ENCODE measurements around the gene CADM2.
"Not testable (repeated sequence)": the region's sequence is repeated elsewhere in the genome, so short reads cannot be mapped to it uniquely, and the experiment has no call there.

CADM2 gene

GRCh38 chr3:85481411-85482212 is 522.8 kb downstream of the CADM2 start:
- no peak for DNase-seq (ENCODE audit: low spot score)

- DNase-seq (ENCODE audit: low spot score) = no peak
These were observed 523.4 kb downstream of the CADM2 start for GRCh38 chr3:85482213-85482490.

- DNase-seq (ENCODE audit: low spot score) = no peak
These were observed 525.2 kb downstream of the CADM2 start for GRCh38 chr3:85483986-85484385.

DNA sequence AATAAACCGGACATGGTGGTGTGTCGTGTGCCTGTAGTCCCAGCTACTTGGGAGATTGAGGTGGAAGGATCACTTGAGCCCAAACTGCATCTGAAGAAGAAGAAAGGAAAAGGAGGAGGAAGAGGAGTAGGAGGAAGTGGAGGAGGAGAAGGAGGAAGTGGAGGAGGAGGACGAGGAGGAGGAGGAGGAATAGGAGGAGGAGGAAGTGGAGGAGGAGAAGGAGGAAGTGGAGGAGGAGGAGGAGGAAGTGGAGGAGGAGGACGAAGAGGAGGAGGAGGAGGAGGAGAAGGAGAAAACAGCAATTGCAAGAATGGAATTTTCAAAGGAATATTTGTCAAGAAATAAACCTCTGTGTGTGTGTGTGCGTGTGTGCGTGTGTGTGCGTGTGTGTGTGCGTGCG is 528.6 kb downstream of the CADM2 start:
- DNase-seq (ENCODE audit: low spot score) = no peak

DNA sequence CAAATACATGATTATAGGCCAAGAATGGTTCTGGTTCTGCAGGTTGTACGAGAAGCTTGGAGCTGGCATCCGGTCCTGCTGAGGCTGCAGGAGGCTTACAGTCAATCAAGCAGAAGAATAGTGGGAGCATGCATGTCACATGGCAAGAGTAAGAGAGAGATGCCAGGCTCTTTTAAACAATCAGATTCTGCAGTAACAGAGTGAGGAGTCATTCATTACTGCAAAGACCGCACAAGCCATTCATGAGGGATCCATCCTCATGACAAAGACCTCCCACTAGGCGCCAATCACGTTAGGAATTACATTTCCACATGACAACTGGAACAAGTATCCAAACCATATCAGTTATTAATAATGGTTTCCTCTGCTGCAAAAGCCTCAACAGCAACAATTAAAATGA is 536.8 kb downstream of the CADM2 start:
- no peak for DNase-seq (ENCODE audit: low spot score)

GRCh38 chr3:85498177-85498576 is 539.4 kb downstream of the CADM2 start:
- no peak for DNase-seq (ENCODE audit: low spot score)

GRCh38 chr3:85502148-85502875 is 543.5 kb downstream of the CADM2 start:
- no peak for DNase-seq (ENCODE audit: low spot score)

- DNase-seq (ENCODE audit: low spot score) = not testable (repeated sequence)
These were observed 545.5 kb downstream of the CADM2 start for GRCh38 chr3:85504129-85504784.

GRCh38 chr3:85504785-85505511 is 546.2 kb downstream of the CADM2 start:
- DNase-seq (ENCODE audit: low spot score) = not testable (repeated sequence)

DNA sequence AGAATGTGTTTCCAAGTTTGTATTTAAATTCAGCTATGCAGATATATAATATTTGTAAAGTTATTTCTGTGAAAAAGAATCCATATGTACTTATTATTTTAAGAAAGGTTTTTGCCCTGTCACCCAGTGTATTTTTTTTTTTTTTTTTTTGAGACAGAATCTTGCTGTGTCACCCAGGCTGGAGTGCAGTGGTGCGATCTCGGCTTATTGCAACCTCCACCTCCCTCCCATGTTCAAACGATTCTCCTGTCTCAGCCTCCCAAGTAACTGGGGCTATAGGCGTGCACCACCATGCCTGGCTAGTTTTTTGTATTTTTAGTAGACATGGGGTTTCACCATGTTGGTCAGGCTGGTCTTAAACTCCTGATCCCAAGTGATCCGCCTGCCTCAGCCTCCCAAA is 548.3 kb downstream of the CADM2 start:
- DNase-seq (ENCODE audit: low spot score) = not testable (repeated sequence)

DNA sequence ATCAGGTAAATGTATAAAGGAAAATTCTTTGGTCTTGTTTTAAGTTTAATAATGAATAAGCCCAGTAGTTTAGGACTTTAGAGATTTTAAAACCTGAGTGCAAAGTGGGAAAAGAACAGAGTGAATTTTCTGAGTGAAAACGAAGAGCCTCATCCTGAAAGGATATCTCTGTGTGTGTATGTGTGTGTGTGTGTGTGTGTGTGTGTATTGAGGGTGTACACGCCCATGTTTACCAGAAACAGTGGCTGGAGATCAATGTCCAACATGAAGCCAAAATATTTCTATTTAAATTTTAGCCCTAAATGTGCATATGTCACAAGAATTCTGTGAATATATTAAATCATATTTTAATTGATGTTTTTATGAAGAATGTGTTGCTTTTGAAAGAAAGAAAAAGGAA is 549.9 kb downstream of the CADM2 start:
- DNase-seq (ENCODE audit: low spot score) = no peak

DNA sequence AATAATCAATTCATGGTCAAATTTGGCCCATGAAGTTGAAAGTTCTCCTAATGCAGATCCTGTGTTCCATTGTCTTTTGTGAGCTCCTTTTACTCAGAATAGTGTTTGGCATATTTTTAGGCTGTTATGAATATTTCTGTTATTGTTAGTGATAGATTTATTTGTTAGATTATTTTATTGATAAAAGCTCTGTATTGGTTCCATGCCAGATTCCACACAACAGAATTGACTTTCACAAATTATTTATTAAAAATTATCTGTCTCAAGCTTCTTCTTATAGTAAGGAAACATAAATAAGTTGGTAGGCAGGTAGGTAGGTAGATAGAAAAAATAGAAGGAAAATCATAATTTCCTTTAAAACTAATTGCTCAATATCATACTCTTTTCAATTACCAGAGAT is 557.4 kb downstream of the CADM2 start:
- no peak for DNase-seq (ENCODE audit: low spot score)

- DNase-seq (ENCODE audit: low spot score) = no peak
These were observed 565.3 kb downstream of the CADM2 start for GRCh38 chr3:85524104-85524503.

DNA sequence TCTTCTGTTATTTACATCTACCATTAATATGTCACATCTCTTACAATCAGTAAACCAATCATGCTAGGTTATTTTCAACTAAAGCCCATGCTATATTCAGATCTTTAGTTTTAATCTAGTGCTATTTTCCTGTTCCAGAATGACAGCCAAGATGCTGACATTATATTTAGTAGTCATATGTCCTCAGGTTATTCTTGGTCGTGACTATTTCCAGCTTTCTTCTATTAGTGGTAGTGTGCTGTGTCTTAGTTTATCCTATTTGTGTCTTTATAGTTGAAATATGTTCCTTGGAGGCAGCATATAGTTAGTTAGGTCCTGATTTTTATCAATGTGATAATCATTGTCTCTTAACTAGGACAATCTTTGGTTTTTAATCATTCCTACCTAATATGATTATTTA is 566.5 kb downstream of the CADM2 start:
- DNase-seq (ENCODE audit: low spot score) = no peak

DNA sequence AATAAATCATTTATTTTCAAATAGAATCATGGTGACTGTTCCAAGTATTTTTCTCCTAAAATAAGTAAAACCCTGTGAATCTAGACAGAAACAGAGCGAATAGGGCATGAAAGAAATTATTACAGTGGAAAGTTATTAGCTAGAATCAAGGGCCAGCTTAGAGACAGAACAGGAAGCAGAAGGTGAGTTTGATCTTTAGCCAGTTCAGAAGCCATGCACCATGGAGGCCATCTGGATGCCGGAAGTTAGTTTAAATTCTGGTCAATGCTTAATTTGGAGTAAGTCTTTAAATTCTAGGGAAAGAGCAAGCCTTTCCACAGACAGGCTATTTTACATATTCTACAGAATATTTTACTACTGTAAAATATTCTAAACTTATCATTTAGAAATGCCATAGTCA is 574.8 kb downstream of the CADM2 start:
- no peak for DNase-seq (ENCODE audit: low spot score)

GRCh38 chr3:85535517-85535916 is 576.7 kb downstream of the CADM2 start:
- DNase-seq (ENCODE audit: low spot score) = no peak

DNA sequence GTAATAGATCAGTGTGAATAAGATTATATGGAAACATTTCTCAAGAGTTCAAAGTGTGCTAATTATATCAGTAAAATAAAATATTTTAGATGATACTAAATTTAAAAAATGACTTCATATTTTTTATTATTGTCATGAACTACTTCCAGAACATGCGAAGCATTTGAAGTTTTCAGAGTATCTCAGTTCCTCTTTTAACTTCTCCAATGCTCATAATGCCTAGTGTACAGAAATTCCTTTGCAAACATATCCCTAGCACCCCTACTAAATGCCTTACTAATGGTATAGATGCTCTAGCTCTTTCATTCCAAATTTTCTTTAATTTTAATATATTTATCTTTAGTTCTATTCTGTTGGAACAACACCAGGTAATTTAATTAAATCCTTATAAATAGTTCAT is 580.4 kb downstream of the CADM2 start:
- no peak for DNase-seq (ENCODE audit: low spot score)

GRCh38 chr3:85554153-85554552 is 595.4 kb downstream of the CADM2 start:
- no peak for DNase-seq (ENCODE audit: low spot score)

DNA sequence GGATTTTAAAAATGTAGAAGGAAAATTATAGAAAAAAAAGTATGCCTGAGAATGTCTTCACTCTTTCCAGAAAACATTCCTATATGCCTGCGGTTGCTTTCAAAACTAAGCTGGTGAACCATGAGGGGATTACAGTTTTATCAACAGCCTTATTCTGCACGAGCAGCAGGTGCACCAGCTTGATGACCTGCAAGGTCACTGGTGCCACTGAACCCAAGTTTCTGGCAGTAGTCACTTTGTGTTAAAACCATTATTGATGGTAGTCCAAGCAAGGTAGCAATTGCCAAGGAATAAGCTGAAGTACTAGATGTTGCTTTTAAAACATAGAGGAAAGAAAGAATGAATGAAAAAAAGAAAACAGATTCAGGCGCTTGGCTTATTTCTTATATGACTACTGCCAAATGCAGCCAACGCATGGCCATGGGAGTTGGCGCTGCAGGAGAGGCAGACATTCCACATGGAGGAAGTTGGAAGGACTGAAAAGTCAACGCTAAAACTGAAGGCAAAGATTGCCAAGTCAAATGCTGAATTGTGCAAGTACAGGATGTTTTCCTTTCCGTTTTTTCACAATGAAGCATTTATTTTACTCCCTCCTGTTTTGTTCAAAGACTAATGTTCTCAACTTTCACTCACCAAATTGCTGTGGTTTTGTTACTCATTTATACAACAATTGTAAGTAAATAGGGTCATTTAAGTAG is 601.4 kb downstream of the CADM2 start:
- DNase-seq (ENCODE audit: low spot score) = no peak

- DNase-seq (ENCODE audit: low spot score) = no peak
These were observed 608.4 kb downstream of the CADM2 start for GRCh38 chr3:85567071-85567676.

- DNase-seq (ENCODE audit: low spot score) = no peak
These were observed 612.0 kb downstream of the CADM2 start for GRCh38 chr3:85570819-85571218.

DNA sequence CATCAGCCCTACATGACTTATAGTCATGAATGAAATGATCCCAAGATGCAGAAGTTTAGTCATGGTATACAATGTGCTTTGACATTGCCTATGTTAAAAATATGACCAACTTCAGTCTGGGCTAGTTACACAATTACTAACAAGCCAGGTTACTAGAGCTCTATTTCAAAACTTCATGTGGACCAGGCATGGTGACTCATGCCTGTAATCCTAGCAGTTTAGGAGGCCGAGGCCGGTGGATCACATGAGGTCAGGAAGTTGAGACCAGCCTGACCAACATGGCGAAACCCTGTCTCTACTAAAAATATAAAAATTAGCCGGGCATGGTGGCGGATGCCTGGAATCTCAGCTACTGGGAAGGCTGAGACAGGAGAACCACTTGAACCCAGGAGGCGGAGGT is 613.0 kb downstream of the CADM2 start:
- no peak for DNase-seq (ENCODE audit: low spot score)

Measured in left forelimb (tissue), 1 donor.